Neutrophil (primary cell): ENCODE data around the gene ANTXR1.

Source experiments
- H3K27ac ChIP-seq: fragments of 200-600 bp; sonication (generic); 2 replicates; pipeline ENCODE4 v1.5.1; 2016; ENCODE audit warnings: mild to moderate bottlenecking, moderate library complexity
- H3K27me3 ChIP-seq: fragments of 200-600 bp; sonication (generic); 2 replicates; pipeline ENCODE4 v1.6.0; 2016; ENCODE audit warnings: mild to moderate bottlenecking
- H3K36me3 ChIP-seq: fragments of 200-600 bp; sonication (generic); 2 replicates; pipeline ENCODE4 v1.5.1; 2017
- H3K4me1 ChIP-seq, 2 experiments: fragments of 200-600 bp in 1 of 2; sonication (generic) in 1 of 2; 1 replicate in 1 of 2; 2 replicates in 1 of 2; pipeline versions ENCODE4 v1.5.1 to v1.6.1; 2013 to 2016; ENCODE audit warnings: low read depth in 1 of 2, low read length in 1 of 2, mild to moderate bottlenecking in 1 of 2, moderate library complexity in 1 of 2; ENCODE audit not compliant: control insufficient read depth in 1 of 2, insufficient read depth in 1 of 2
- H3K4me3 ChIP-seq, 2 experiments: fragments of 200-600 bp in 1 of 2; sonication (generic) in 1 of 2; 1 replicate in 1 of 2; 2 replicates in 1 of 2; pipeline ENCODE4 v1.5.1; 2013 to 2016; ENCODE audit warnings: low read depth in 1 of 2, low read length in 1 of 2, mild to moderate bottlenecking in 1 of 2, moderate library complexity in 1 of 2
- H3K9me3 ChIP-seq: fragments of 200-600 bp; sonication (generic); 2 replicates; pipeline ENCODE4 v1.5.1; 2016
- TF ChIP-seq, protein P1 (sequence below): fragments of 200-600 bp; sonication (generic); IDR thresholded peaks from 2 replicates; pipeline ENCODE4 v1.5.1; 2016; ENCODE audit warnings: antibody characterized with exemption

Gene ANTXR1

DNA sequence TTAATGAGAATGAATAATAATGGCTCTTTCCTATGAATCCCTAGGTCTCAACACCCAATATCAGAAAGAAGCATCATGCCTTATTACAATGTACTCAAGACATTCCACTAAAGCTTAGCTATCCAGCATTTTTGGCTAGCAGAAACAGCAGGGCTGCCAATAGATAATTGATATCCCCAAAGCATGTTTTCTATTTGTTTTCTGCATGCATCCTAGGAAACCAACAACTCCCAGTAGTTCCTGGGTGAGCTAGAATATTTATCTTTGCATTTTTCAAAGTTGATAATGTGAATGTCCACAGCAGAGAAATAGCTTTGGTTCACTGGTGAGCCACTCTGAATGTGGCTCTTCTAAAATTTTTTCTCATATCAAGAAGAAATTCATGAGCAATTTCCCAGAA lies 5.8 kb upstream of the ANTXR1 start:
- H3K4me1 ChIP-seq = no peaks in the 10 kb centered on the region
- no peak overlapping the region for H3K27ac ChIP-seq
- H3K4me3 ChIP-seq = no peak overlapping the region
- H3K27me3 ChIP-seq = peaks cover 22% of the 10 kb centered on the region
- TF ChIP-seq, protein P1, sequence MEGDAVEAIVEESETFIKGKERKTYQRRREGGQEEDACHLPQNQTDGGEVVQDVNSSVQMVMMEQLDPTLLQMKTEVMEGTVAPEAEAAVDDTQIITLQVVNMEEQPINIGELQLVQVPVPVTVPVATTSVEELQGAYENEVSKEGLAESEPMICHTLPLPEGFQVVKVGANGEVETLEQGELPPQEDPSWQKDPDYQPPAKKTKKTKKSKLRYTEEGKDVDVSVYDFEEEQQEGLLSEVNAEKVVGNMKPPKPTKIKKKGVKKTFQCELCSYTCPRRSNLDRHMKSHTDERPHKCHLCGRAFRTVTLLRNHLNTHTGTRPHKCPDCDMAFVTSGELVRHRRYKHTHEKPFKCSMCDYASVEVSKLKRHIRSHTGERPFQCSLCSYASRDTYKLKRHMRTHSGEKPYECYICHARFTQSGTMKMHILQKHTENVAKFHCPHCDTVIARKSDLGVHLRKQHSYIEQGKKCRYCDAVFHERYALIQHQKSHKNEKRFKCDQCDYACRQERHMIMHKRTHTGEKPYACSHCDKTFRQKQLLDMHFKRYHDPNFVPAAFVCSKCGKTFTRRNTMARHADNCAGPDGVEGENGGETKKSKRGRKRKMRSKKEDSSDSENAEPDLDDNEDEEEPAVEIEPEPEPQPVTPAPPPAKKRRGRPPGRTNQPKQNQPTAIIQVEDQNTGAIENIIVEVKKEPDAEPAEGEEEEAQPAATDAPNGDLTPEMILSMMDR = no peak
- no peaks in the 10 kb centered on the region for H3K9me3 ChIP-seq
- H3K36me3 ChIP-seq = no peaks in the 10 kb centered on the region

DNA sequence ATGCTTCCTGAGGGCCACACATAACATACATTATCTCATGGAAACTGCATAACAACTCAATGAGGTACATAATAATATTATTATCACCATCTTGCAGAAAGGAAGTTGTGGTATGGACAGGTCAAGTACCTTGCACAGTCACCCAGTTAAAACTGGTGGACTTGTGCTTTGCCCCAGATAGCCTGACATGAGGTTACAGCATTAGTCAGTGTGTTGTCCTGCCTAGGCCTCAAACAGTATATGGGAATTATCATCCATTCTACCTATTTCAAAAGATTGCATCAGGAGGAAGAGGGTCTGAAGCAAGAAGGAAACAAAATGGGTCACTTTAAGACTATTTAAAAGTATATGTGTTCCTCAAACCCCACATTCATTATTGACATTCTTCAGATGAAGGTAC lies 5.4 kb upstream of the ANTXR1 start:
- no peaks in the 10 kb centered on the region for H3K36me3 ChIP-seq
- H3K9me3 ChIP-seq = no peaks in the 10 kb centered on the region
- H3K27ac ChIP-seq = no peak overlapping the region
- peaks cover 26% of the 10 kb centered on the region for H3K27me3 ChIP-seq
- peaks cover 1 to 2% of the 10 kb centered on the region in 2 experiments for H3K4me1 ChIP-seq
- H3K4me3 ChIP-seq = no peak overlapping the region
- TF ChIP-seq, protein P1 = no peak

DNA sequence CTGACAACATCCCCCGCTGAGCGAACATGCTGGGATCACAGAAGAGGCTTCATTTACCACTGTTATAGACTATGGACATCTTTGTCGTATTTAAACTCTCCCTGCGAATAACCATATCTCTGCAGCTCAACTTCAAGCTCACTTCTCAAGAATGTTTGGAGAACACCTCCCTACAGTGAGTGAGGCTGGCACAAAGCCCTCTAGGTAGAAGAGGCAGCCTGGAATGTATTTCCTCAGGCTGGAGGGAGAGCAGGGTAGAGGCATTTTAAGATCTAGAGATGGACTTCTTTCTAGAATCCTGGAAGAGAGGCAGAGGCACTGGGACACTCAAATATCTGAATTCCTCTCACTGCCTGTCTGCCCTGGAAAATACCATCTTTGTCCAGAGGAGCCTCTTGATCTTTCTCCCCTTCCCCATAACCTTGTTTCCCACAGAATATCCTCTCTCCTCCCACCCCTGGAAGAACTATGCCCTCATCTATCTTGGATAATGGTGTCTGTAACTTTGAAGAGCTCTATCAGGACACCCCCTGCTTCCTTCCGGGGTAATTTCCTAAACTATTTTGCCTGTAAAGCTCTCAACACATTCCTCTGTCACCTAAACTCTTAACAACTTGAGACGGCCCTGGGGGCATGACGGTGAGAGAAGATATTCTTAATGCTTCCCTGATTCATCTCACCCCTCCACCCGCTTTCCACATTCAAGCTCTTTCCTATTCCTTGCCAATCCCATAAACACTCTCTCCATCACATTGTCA lies 2.4 kb upstream of the ANTXR1 start:
- no peak overlapping the region for H3K27ac ChIP-seq
- no peak overlapping the region for H3K4me3 ChIP-seq
- no peaks in the 10 kb centered on the region for H3K36me3 ChIP-seq
- no peaks in the 10 kb centered on the region for H3K9me3 ChIP-seq
- TF ChIP-seq, protein P1 = no peak
- H3K4me1 ChIP-seq = peaks cover 13 to 15% of the 10 kb centered on the region in 2 experiments
- peaks cover 56% of the 10 kb centered on the region for H3K27me3 ChIP-seq

DNA sequence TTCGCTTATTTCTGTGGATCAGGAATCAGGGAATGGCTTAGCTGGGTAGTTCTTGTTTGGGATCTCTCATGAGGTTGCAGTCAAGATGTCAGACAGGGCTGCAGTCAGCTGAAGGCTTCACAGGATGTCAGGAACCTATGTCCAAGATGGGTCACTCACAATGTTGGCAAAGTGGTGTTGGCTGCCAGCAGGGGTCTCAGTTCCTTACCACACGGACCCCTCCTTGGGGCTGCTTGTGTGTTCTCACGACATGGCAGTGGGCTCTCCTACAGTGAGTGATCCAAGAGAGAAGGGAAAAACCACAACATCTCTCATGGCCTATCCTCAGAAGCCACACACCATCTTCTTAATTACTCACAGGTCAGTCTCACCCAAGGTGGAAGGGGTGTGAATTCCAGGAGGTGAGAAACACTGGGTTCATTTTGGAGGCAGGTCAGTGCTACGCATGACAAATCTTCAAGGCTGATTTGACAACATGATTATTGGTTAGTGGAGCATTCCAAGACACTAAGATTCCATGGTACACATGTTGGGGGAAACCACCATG lies 1.3 kb upstream of the ANTXR1 start:
- H3K9me3 ChIP-seq = no peaks in the 10 kb centered on the region
- TF ChIP-seq, protein P1 = no peak
- H3K36me3 ChIP-seq = no peaks in the 10 kb centered on the region
- H3K4me3 ChIP-seq = no peak overlapping the region
- H3K4me1 ChIP-seq = peaks cover 13 to 15% of the 10 kb centered on the region in 2 experiments
- H3K27me3 ChIP-seq = peaks cover 67% of the 10 kb centered on the region
- no peak overlapping the region for H3K27ac ChIP-seq

DNA sequence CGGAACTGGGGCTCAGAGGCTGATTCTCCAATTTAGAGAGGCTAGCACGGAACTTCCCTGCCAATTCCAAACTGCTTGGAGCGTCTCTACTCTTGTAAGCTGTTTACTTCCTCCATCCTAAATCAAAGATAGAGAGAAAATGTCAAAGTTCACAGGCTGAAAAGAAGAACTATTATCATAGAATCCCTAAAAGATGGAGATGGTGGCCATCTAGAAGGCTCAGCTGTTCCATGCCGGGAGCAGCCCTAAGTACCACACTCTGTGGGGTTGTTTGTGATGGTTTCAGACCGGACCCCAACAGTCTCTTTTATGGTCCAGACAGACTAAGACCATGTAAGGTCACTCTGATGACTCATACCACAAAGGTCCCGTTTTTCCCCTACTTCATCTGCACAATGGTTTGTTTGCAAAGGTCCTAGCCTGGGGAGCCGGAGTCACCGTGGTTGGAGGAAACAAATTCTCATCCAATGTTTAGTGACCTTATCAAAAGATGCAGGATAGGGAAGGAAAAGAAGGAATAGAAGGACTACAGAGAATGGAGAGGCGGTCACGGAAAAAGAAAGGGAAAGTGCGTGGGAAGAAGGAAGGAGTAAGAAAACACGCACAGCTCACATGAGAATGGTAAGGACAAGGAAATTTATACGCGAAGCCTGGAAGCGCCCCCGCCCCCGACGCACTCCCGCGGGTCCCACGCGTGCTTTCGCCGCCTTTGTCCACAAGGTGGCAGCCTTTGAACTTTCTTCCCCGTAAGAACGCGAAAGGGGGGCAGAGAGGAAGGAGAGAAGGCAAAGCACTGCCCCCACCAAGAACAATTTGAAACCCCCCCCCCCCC lies 453 bp upstream of the ANTXR1 start:
- peaks cover 75% of the 10 kb centered on the region for H3K27me3 ChIP-seq
- peaks cover 13 to 15% of the 10 kb centered on the region in 2 experiments for H3K4me1 ChIP-seq
- H3K4me3 ChIP-seq = peak overlapping the region; percentile 28 to 44
- TF ChIP-seq, protein P1 = peak; percentile 53
- no peak overlapping the region for H3K27ac ChIP-seq
- H3K9me3 ChIP-seq = no peaks in the 10 kb centered on the region
- no peaks in the 10 kb centered on the region for H3K36me3 ChIP-seq
